Measurements from ENCODE around the gene MICAL2. TPM values are rescaled to one million over a fixed set of nuclear protein-coding genes. Genes with fewer than 3 reads are reported as not detected.

The MICAL2 gene
- total and polyA plus RNA-seq, 2 of the 8 experiments (the other 6 are each of a cell fraction or from before 2014, with no cell fraction given) = 1.3 to 4.1 TPM

GRCh38 chr11:12211331-12212065, 101.1 kb downstream of the MICAL2 start (continued):
- TF ChIP-seq CHD7 (IDR thresholded peaks at IDR 0.05; ENCODE audit: insufficient replicate concordance, low read length) = no peak
- TF ChIP-seq USF2 (IDR thresholded peaks at IDR 0.05; ENCODE audit: low read length) = no peak
- TF ChIP-seq SP2 (IDR thresholded peaks at IDR 0.05; ENCODE audit: low read length) = no peak
- TF ChIP-seq GTF2F1 (IDR thresholded peaks at IDR 0.05; ENCODE audit: borderline replicate concordance, low read depth, low read length) = no peak
- no peak for TF ChIP-seq SUZ12 (IDR thresholded peaks at IDR 0.05; ENCODE audit: low read length)
- no peak for TF ChIP-seq CHD2 (IDR thresholded peaks at IDR 0.05; ENCODE audit: low read length)
- no peak for TF ChIP-seq KDM1A (IDR thresholded peaks at IDR 0.05; ENCODE audit: borderline replicate concordance, low read length)

Measured in H1 (cell line).